NCI-H2081 (cell line): ENCODE results near the gene DNAH17.

Experiments
- DNase-seq, 2 experiments: peaks; one replicate each; lab custom pipeline; 2025; lab: John Stamatoyannopoulos, UW

Gene DNAH17, protein sequence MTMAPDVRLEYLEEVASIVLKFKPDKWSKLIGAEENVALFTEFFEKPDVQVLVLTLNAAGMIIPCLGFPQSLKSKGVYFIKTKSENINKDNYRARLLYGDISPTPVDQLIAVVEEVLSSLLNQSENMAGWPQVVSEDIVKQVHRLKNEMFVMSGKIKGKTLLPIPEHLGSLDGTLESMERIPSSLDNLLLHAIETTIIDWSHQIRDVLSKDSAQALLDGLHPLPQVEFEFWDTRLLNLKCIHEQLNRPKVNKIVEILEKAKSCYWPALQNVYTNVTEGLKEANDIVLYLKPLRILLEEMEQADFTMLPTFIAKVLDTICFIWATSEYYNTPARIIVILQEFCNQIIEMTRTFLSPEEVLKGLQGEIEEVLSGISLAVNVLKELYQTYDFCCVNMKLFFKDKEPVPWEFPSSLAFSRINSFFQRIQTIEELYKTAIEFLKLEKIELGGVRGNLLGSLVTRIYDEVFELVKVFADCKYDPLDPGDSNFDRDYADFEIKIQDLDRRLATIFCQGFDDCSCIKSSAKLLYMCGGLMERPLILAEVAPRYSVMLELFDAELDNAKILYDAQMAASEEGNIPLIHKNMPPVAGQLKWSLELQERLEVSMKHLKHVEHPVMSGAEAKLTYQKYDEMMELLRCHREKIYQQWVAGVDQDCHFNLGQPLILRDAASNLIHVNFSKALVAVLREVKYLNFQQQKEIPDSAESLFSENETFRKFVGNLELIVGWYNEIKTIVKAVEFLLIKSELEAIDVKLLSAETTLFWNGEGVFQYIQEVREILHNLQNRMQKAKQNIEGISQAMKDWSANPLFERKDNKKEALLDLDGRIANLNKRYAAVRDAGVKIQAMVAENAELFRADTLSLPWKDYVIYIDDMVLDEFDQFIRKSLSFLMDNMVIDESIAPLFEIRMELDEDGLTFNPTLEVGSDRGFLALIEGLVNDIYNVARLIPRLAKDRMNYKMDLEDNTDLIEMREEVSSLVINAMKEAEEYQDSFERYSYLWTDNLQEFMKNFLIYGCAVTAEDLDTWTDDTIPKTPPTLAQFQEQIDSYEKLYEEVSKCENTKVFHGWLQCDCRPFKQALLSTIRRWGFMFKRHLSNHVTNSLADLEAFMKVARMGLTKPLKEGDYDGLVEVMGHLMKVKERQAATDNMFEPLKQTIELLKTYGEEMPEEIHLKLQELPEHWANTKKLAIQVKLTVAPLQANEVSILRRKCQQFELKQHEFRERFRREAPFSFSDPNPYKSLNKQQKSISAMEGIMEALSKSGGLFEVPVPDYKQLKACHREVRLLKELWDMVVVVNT (N-terminal part only)

DNA sequence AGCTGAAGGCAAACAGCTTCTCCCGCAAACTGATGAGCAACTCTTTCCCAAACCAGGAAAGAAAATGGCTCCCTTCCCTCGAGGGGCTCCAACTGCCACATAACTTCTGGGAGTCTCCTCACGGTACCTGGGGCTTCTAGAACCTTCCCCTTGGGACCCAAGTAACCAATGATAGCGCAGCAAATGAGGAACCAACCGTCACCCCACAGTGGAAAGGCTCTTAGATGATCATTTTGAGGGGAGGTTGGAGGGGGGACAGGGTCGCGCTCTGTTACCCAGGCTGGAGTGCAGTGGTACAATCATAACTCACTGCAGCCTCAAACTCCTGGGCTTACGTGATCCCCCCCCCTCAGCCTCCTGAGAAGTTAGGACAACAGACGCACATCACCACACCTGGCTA, at the start of gene DNAH17:
Gene DNAH17, minus strand, starts transcription at position 101 of the 400 bp plus-strand sequence. CDS start 2,339 bp downstream, outside the sequence.
- DNase-seq: no peak

DNA sequence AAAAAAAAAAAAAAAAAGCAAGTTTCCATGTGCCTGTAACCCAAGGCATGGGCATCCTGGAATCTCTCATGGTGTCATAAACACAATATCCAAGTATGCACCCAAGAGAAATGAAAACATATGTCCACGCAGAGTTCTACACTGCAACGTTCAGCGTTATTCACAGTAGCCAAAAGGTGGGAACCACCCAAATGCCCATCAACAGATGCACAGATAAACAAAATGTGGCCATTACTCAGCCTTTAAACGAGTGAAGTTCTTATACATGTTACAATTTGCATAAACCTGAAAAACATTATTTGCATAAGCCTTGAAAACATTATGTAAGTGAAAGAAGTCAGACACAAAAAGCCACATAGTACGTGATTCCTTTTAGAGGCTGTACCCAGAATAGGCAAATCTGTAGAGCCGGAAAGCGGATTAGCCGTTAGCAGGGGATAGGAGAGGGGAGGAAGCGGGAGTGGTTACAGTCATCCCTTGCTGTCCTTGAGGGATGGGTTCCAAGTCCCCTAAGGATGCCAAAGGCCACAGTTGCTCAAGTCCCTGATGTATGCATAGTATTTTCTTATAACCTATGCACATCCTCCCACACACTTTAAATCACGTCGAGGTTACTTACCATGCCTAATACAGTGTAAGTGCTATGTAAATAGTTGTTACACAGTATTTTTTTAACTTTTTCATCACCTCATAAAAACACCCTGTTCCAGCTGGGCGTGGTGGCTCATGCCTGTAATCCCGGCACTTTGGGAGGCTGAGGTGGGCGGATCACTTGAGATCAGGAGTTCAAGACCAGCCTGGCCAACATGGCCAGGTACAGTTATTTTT, 47.3 kb upstream of the DNAH17 start:
- no peak for DNase-seq

DNA sequence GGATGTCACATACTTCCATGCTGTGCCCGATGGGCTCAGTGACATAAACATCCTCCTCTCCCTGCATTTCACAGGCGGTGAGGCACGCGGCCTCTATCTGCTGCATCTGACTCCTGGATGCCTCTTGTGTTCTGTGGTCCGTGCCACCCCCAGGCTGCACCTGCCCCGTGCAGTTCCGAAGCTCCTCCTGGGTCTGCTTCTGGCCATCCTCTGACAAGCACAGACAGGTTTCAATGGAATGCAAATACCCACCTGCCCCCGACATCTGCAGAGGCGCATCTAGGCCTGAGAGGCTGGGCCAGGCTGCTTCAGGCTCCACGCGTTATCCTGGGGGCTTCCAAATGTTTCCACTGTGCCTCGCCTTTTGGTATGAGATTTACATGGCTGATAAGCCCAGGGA, 46.3 kb upstream of the DNAH17 start:
- DNase-seq: no peak

DNA sequence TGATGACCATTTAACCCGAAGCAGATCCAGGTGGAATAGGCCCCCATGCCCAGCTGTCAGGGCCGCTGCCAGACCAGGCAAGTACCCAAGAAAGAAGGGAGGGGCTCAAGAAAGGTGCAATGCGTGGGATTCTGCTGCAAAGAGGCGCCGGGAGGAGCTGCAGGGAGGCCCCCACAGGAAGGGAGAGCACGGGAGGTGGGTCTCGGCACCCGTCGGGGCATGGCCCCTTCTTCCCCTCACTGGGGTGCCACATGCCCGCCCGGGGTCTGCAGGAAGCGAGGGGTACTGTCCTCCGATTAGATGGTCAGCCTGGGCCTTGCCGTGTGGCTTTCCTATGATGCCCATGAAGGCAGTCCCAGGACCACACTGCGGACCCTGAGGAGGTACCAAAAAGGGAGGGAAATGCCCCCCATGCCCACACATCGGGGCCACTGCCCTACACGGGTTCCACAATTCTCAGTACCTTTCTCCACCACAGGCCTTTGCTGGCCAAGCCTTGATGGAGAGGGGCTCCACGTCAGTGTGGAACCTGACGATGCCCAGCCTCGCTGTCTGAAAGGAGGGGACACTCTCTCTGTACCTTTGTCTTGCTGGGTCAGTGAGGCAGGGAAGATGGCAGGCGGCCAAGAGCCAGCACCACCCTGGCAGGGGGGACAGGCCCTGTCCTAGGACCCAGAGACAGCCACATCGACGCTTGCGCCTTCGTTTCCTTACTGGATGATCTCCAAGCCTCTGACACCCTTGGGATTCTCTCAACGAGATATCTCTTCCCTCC, 45.5 kb upstream of the DNAH17 start:
- no peak for DNase-seq

DNA sequence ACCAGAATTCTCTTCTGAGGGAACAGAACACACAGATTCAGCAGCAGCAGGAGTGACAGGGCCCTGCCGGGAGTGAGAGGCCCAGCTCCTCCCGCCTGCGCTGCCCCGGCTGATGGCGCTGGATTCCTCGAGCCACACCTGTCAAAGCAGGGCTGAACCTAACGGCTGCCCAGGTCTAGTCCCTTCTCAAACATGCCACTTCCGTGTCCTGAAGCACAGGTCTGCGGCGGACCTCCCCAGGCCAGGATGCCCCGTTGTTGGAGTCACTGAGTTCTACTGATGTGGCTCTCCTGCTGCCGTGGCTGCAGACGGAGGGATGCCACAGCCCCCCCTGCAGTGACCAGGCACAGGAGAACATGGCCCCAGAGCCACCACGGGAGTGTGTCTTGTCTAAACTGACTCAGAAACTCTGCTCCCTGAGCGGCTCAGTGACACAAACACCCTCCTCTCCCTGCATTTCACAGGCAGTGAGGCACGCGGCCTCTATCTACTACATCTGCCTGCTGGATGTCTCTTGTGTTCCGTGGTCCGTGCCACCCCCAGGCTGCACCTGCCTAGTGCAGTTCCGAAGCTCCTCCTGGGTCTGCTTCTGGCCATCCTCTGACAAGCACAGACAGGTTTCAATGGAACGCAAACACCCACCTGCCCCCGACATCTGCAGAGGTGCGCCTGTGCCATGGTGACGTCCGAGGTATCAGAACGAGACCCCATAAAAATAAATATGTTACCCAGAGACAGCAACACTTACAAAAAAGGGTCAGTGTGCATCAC, 44.7 kb upstream of the DNAH17 start:
- DNase-seq: no peak

DNA sequence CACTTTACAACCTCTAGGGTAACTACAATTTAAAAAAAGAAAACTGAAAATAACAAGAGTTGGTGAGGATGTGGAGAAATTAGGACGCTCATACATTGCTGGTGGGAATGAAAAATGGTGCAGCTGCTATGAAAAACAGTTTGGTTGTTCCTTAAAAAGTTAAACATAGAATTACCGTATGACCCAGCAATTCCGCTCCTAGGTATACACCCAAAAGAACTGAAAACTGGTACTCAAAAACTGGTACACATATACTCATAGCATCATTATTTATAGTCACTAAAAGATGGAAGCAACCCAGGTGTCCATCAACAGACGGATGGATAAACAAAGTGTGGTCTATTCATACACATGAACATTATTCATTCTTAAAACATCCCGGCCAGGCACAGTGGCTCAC, 42.9 kb upstream of the DNAH17 start:
- DNase-seq: no peak

DNA sequence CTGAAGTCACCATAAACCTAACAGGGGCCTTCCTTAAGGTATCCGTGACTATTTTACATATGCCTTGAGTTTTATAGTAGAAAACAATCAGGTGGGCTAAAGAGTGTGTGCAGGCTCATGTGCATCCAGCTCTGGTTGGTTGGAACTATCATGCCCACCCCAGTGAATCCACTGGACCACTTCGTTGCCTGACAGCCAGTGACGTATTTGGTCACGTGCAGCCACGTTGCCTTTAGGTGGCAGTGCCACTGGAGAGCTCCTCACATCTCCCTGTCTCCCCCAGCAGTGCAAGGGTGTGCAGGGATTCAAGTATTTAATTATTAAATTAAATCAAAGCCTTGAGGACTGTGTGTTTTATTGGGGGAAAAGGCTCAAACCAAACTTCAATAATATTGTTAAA, 42.1 kb upstream of the DNAH17 start:
- DNase-seq: no peak

DNA sequence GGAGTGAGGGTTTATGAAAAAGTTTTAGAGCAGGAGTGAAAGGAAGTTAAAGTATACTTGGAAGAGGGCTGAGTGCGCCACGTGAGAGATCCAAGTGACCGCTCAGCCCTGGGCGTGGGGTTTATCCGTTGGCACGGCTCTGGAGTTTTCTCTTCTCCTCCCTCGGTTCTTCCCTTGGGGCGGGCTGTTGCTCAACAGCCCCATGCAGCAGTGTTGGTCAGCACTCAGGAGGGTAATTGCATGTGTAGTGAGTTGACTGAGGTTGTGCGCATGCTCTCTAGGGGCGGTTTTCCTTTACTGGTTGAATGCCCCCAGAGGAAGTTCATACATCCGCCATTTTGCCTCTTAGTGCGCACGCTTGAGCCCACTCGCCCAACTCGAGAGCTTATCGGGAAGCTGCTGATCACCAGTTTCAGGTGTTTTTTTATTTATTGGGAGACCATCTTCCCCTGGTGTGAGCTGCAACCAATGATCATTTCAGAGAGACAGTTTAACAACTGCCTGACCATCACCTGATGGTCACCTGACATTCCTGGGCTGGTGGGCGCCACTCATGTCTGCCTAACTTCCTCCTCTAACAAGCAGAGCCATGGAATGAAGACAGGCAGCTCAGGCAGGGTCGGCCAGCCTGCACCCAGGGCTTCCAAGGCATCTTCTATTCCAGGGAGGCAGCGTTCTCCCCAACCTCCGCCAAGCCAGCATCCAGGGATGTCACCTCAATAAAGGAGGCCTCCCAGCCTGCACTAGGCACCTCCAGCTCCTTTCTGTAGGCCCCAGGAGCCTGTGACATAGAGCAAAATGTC, 41.3 kb upstream of the DNAH17 start:
- no peak for DNase-seq

DNA sequence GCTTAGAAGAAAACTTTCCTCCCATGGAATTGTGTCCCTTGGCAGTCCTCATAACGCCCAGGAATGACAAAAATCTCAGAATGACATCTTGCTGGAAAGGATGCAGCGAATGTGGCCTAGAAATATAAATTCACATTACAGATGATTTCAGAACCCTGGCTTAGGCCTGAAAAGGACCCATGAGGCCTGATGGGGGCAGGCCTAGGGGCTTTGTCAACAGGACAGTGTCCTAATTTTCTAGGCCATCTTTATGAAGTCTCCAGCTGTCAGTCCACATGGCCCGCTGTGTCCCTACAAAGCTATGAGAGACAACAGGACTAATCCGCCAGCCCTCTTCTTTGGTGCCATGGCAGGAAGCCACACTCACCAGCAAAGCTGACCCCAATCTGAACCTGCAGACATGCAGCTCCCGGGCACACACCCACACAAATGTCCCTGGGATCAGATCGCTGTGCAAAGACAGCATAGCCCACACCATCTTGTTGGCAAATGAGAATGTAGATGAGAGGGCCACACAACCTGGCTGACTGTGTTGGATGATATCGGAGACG, 40.4 kb upstream of the DNAH17 start:
- no peak for DNase-seq

DNA sequence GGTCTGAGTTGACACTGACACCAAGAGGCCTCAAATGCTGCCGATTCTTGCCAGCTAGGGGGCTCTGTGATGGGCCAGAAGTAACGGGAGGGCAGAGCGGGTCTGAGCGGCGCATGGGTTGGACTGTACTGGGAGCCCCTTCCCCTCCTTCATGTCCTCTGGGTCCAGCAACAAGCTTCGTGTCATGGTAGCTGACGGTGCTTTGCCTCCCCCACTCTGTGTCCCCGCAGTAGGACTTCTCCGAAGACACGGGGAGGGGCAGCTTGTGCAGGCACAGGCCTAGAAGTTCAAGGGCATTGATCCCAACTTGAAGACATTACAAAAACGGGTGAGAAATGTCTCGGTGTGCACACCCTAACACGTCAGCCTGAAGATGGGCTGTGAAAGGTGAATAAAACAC, 39.8 kb upstream of the DNAH17 start:
- DNase-seq: no peak

DNA sequence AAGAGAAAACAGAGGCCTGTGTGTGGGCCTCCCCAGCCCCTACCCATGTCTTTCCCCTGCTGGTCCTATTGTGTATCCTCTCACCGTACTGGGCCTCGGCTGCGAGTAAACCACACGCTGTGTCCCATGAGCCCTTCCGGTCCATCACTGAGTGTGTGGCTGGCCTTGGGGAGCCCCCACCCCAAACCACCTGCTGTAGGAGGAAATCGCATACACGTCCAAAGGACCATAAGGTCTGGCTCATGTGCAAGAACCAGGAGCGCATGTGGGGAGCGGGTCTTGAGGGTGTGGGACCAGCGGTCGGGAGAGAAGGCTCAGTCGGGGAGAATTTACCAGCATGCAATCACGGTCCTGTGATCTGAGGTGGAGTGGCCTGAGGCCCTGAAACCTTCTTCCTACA, 38.4 kb upstream of the DNAH17 start:
- no peak for DNase-seq

DNA sequence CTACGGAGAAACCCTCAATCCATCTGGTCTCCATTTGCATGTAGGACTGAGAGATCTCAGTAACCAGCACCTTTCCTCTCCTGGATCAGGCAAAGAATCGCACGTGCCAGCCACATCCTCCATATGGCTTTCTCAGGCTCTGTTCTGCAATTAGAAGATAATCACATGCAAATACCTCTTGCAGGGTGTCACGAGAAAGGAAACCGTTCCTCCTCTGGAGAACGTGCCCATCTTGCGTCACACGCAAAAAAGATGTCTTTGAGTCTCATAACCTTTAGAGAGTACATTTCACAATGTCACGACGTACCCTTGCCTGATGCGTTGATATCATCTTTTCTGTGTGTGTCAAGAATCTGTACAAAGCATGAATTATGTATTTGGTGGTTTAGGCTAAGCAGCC, 36.2 kb upstream of the DNAH17 start:
- no peak for DNase-seq

DNA sequence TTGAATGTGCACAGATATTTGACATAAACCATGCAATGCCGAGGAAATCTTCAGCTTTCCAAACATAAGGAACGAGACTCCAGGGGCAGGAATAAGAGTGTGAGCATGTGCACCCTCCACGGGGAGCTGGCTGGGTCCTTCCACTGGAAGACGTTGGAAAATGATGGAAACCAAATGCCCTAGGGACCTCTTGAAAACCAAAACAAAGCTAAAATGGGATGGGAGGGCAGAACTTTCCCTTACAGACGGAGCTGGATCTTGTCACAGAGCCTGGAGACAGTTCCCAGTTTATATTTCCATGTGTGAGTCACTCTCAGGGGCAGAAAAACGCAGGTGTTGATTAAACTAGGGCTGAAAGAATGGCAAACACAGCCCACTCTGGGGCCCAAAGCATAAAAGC, 34.4 kb upstream of the DNAH17 start:
- DNase-seq: no peak

DNA sequence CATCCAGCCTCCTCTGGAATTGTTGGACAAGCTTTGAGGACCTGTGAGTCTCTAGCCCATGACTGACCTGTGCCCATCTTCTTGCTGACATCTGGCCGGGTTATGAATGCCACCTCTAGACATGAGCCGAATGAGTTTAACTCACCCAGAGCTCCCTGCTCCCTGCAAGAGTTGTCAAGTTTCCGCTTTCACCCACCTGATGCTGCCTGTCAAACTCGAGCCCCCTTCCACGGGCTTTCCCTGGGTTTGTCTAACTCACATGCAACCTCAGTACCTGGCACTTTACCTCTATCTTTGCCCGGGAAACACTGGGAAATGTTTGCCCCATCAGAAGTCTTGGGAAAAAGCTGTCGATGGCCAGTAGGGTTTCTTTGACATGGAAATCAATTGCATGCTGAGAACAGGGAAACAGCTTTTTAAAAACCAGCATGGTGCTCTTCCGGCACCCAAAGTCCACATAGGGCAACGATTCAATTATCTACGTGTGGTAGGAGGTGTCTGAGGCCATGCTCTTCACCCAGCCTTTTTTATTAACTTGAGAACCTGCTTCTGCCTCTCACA, 33.8 kb upstream of the DNAH17 start:
- no peak for DNase-seq

DNA sequence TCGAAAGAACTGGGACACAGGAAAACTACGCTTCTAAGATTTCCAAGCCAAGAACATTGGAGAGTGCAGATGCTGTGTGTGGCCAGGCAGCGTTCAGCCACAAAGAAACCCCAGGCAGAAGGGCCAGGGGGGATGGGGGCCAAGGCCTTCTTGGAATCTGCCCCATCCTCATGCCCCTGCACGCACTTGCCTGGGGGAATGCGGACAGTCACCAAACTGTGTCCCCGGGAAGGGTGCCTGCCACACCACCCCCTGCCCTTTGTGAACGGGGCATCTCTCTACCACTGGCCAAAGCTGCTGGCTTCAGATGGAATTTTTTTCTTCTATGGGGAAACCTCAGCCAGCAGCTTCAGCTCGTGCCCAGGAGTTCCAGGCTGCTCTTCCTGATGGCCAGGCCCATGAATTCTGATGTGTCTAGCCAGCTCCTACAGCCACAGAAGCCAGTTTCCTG, 32.0 kb upstream of the DNAH17 start:
- no peak for DNase-seq

DNA sequence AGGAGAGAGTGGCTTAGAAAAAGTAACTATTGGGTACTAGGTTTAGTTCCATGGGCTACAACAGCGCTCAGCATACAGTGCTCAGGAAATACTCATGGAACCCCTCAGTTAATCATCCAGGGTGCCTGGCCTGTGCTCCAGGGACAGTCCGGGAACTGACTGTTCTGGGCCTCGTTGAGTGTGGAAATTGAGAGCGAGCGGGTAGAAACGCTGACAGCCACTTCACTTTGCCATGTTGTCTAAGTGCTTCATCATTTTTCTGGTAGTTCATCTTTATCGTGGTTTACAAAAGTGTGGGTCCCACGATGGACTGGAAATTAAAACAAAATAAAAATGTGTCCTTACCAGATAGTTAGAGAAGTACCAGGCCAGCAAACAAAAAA, 31.6 kb upstream of the DNAH17 start:
- DNase-seq: no peak

DNA sequence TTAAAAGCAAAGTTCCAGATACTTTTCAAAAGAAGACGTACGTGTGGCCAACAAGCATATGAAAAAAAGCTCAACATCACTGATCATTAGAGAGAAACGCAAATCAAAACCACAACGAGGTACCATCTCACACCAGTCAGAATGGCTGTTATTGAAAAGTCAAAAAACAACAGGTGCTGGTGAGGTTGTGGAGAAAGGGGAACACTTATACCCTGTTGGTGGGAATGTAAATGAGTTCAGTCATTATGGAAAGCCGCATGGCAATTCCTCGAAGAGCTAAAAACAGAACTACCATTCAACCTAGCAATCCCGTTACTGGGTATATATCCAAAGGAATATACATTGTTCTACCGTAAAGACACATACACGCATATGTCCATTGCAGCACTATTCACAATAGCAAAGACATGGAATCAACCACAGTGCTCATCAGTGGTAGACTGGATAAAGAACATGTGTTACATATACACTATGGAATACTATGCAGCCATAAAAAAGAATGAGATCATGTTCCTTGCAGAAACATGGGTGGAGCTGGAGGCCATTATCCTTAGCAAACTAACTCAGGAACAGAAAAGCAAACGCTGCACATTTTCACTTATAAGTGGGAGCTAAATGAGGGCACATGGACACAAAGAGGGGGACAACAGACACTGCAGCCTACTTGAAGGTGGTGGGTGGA, 31.1 kb upstream of the DNAH17 start:
- DNase-seq: no peak

DNA sequence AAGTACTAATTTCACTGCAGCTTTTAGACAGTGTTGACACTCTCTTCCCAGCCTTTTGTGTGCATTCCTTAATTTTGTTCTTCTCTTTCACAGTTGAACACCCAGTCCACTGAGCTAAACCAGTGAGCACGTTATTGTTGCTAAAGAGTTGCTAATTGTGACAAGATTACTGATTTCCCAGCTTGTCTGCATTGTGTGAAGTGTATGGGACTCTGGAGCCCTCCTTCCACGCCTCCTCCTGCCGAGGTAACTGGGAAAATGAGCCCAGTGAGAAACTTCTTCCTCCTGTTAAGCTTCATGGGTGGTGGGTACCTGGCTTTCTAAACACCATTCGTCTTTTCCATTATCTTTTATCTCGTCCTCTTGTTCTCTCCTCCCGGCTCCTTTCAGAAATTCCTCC, 29.8 kb upstream of the DNAH17 start:
- DNase-seq: no peak
